ENCODE results near the gene NRG2. TPM values are rescaled to one million over a fixed set of nuclear protein-coding genes. Genes with fewer than 3 reads are reported as not detected.

Gene NRG2
- total RNA-seq, 4 donors from 2014 or later = 4.5 to 7.0 (median 5.4) TPM

- Histone ChIP-seq H3K27ac (no peak overlapping the region), H3K36me3 (no peaks in the 10 kb centered on the region), H3K9me3 (no peaks in the 10 kb centered on the region), H3K4me1 (no peaks in the 10 kb centered on the region), H3K27me3 (peaks cover 9% of the 10 kb centered on the region), H3K4me3 (no peak overlapping the region)
- no peak for TF ChIP-seq POLR2A (IDR thresholded peaks at IDR 0.05)
- TF ChIP-seq, protein P1, sequence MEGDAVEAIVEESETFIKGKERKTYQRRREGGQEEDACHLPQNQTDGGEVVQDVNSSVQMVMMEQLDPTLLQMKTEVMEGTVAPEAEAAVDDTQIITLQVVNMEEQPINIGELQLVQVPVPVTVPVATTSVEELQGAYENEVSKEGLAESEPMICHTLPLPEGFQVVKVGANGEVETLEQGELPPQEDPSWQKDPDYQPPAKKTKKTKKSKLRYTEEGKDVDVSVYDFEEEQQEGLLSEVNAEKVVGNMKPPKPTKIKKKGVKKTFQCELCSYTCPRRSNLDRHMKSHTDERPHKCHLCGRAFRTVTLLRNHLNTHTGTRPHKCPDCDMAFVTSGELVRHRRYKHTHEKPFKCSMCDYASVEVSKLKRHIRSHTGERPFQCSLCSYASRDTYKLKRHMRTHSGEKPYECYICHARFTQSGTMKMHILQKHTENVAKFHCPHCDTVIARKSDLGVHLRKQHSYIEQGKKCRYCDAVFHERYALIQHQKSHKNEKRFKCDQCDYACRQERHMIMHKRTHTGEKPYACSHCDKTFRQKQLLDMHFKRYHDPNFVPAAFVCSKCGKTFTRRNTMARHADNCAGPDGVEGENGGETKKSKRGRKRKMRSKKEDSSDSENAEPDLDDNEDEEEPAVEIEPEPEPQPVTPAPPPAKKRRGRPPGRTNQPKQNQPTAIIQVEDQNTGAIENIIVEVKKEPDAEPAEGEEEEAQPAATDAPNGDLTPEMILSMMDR (IDR thresholded peaks at IDR 0.05) = no peak
- no peak for TF ChIP-seq POLR2AphosphoS5 (IDR thresholded peaks at IDR 0.05)
- TF ChIP-seq EP300 (IDR thresholded peaks at IDR 0.05) = no peak
- WGBS = 85% methylated on average over 1 of the region's 1 CpG
- no peak for DNase-seq (ENCODE audit: low spot score in 2 of 2)
Observed at GRCh38 chr5:140013536-140013935, 29.6 kb downstream of the NRG2 start.

- H3K4me3 ChIP-seq = no peak overlapping the region
- H3K9me3 ChIP-seq = no peaks in the 10 kb centered on the region
- WGBS = 86% methylated on average over 1 of the region's 1 CpG
- no peaks in the 10 kb centered on the region for H3K36me3 ChIP-seq
- H3K27ac ChIP-seq = no peak overlapping the region
- no peak for DNase-seq (ENCODE audit: low spot score in 2 of 2)
- H3K4me1 ChIP-seq = no peaks in the 10 kb centered on the region
- no peak for TF ChIP-seq EP300 (IDR thresholded peaks at IDR 0.05)
- TF ChIP-seq POLR2A (IDR thresholded peaks at IDR 0.05) = no peak
- TF ChIP-seq, protein P1 (IDR thresholded peaks at IDR 0.05) = no peak
- TF ChIP-seq POLR2AphosphoS5 (IDR thresholded peaks at IDR 0.05) = no peak
- peaks cover 9% of the 10 kb centered on the region for H3K27me3 ChIP-seq
Observed at GRCh38 chr5:140012443-140012842, 30.7 kb downstream of the NRG2 start.

DNA sequence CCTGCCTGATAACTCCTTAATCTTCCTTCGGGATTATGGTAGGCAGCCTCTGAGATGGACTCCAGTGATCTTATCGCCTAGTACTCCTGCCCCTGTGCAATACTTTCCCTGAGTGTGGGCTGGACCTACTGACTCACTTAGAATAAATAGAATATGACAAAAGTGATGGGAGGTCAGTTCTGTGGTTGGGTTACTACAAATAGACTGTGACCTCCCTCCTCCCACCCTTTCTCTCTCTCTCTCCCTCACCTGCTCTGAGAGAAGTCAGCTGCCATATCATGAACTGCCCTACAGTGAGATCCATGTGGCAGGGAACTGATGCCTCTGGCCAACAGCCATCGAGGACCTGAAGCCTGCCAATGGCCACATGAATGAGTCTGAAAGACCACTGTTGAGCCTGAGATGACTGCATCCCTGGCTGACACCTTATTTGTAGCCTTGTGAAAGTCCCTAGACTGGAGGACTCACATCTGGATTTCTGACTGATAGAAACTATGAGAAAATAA lies 31.7 kb downstream of the NRG2 start:
- H3K4me1 ChIP-seq = no peaks in the 10 kb centered on the region
- H3K4me3 ChIP-seq = no peak overlapping the region
- no peak for DNase-seq (ENCODE audit: low spot score in 2 of 2)
- no peak overlapping the region for H3K27ac ChIP-seq
- TF ChIP-seq POLR2A (IDR thresholded peaks at IDR 0.05) = no peak
- TF ChIP-seq EP300 (IDR thresholded peaks at IDR 0.05) = no peak
- no peak for TF ChIP-seq POLR2AphosphoS5 (IDR thresholded peaks at IDR 0.05)
- TF ChIP-seq, protein P1 (IDR thresholded peaks at IDR 0.05) = no peak
- peaks cover 9% of the 10 kb centered on the region for H3K27me3 ChIP-seq
- no peaks in the 10 kb centered on the region for H3K36me3 ChIP-seq
- no peaks in the 10 kb centered on the region for H3K9me3 ChIP-seq
- WGBS = 79% methylated on average over 3 of the region's 3 CpGs

GRCh38 chr5:140010798-140011197 lies 32.3 kb downstream of the NRG2 start:
- Histone ChIP-seq H3K4me3 (no peak overlapping the region), H3K4me1 (no peaks in the 10 kb centered on the region), H3K36me3 (no peaks in the 10 kb centered on the region), H3K27me3 (peaks cover 12% of the 10 kb centered on the region), H3K9me3 (no peaks in the 10 kb centered on the region), H3K27ac (no peak overlapping the region)
- no peak for DNase-seq (ENCODE audit: low spot score in 2 of 2)
- TF ChIP-seq POLR2AphosphoS5 (IDR thresholded peaks at IDR 0.05) (no peak), EP300 (IDR thresholded peaks at IDR 0.05) (no peak), POLR2A (IDR thresholded peaks at IDR 0.05) (no peak)
- TF ChIP-seq, protein P1 (IDR thresholded peaks at IDR 0.05) = no peak
- 88% methylated on average over 3 of the region's 3 CpGs for WGBS

GRCh38 chr5:140007311-140007710 lies 35.8 kb downstream of the NRG2 start:
- TF ChIP-seq EP300 (IDR thresholded peaks at IDR 0.05) (no peak), POLR2AphosphoS5 (IDR thresholded peaks at IDR 0.05) (no peak), POLR2A (IDR thresholded peaks at IDR 0.05) (no peak)
- TF ChIP-seq, protein P1 (IDR thresholded peaks at IDR 0.05) = no peak
- H3K27me3 ChIP-seq = peaks cover 20% of the 10 kb centered on the region
- no peaks in the 10 kb centered on the region for H3K36me3 ChIP-seq
- no peaks in the 10 kb centered on the region for H3K4me1 ChIP-seq
- no peak overlapping the region for H3K4me3 ChIP-seq
- WGBS = 88% methylated on average over 2 of the region's 2 CpGs
- no peaks in the 10 kb centered on the region for H3K9me3 ChIP-seq
- no peak overlapping the region for H3K27ac ChIP-seq
- DNase-seq (ENCODE audit: low spot score in 2 of 2) = no peak
